ENCODE measurements around the gene CALCOCO2.

DNA sequence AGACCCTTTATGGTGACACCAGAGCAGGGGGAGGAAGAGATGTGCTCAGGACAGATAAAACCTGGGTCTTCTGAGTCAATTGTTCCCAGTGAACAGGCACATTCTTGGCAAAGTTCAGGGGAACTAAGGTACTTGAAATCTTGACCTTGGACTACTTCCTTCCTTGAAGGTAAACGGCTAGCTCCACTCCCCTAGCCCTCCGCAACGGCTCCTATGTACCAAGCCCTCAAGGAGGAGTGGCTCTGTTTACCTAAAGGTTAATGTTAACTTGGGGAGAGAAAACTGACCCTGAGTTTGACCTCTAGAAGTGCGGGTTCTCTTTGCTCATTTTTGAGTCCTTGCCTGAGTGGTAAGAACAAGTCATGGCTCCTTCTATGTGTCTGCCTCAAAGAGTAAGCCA, 21.7 kb upstream of the CALCOCO2 start:
- TF ChIP-seq, protein P1, sequence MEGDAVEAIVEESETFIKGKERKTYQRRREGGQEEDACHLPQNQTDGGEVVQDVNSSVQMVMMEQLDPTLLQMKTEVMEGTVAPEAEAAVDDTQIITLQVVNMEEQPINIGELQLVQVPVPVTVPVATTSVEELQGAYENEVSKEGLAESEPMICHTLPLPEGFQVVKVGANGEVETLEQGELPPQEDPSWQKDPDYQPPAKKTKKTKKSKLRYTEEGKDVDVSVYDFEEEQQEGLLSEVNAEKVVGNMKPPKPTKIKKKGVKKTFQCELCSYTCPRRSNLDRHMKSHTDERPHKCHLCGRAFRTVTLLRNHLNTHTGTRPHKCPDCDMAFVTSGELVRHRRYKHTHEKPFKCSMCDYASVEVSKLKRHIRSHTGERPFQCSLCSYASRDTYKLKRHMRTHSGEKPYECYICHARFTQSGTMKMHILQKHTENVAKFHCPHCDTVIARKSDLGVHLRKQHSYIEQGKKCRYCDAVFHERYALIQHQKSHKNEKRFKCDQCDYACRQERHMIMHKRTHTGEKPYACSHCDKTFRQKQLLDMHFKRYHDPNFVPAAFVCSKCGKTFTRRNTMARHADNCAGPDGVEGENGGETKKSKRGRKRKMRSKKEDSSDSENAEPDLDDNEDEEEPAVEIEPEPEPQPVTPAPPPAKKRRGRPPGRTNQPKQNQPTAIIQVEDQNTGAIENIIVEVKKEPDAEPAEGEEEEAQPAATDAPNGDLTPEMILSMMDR (conservative IDR thresholded peaks at IDR 0.05; ENCODE audit: low read length): no peak
- no peak for TF ChIP-seq EZH2phosphoT487 (IDR thresholded peaks at IDR 0.05; ENCODE audit: borderline replicate concordance, low read depth, low read length)

Data from OCI-LY7 (cell line).